B cell (primary cell): Measurements from ENCODE around the gene PLCXD3. TPM values are rescaled to one million over a fixed set of nuclear protein-coding genes. Genes with fewer than 3 reads are reported as not detected.

ENCODE experiments used
- ATAC-seq: fragments of 200-7000 bp; cut with Tn5 transposase; one replicate; pipeline ENCODE4 v1.10.0; 2021; ENCODE audit warnings: low read depth, mild to moderate bottlenecking, moderate number of reproducible peaks, moderate library complexity
- CTCF ChIA-PET: fragments of 350-600 bp; sonication (Branson Sonifier 250); formaldehyde crosslinking; loops from one replicate; lab custom pipeline; 2021; ENCODE audit warnings: antibody characterized with exemption, inconsistent platforms; lab: Charles Lee
- POLR2A ChIA-PET: fragments of 350-600 bp; sonication (Branson Sonifier 250); formaldehyde crosslinking; loops from one replicate; lab custom pipeline; 2021; ENCODE audit warnings: antibody characterized with exemption; lab: Charles Lee
- DNase-seq: peaks from one replicate; pipeline ENCODE4 v3.0.0; 2013
- H2AFZ ChIP-seq: 2 replicates; pipeline ENCODE4 v1.6.1; 2012; ENCODE audit warnings: mild to moderate bottlenecking, low read depth, low read length; ENCODE audit not compliant: insufficient read depth, poor library complexity, severe bottlenecking
- H3K27ac ChIP-seq, 2 donors: 1 replicate in 1 of 2; 2 replicates in 1 of 2; pipeline ENCODE4 v1.5.1; 2012 to 2013; ENCODE audit warnings: low read length in 2 of 2, mild to moderate bottlenecking in 2 of 2, moderate library complexity in 1 of 2
- H3K27me3 ChIP-seq, 4 experiments: fragments of 200-600 bp in 1 of 4; sonication (generic) in 1 of 4; replicated peaks in 1 of 4; 1 replicate in 2 of 4; 2 replicates in 2 of 4; pipeline versions ENCODE4 v1.6.1 to v1.7.0; 2013 to 2016; ENCODE audit warnings: low read length in 3 of 4, mild to moderate bottlenecking in 2 of 4, mixed read lengths in 1 of 4, moderate library complexity in 1 of 4; ENCODE audit not compliant: insufficient read depth in 4 of 4, control insufficient read depth in 3 of 4; ENCODE audit errors: control extremely low read depth in 1 of 4
- H3K36me3 ChIP-seq, 2 experiments: replicated peaks in 1 of 2; 1 replicate in 1 of 2; 2 replicates in 1 of 2; pipeline versions ENCODE4 v1.6.1 to v1.7.1; 2013; ENCODE audit warnings: low read length in 1 of 2; ENCODE audit not compliant: insufficient read depth in 2 of 2, control insufficient read depth in 1 of 2; ENCODE audit errors: control extremely low read depth in 1 of 2, extremely low read depth in 1 of 2
- H3K4me1 ChIP-seq, 2 donors: fragments of 200-600 bp in 1 of 2; sonication (generic) in 1 of 2; 1 replicate in 1 of 2; 2 replicates in 1 of 2; pipeline versions ENCODE4 v1.5.1 to v1.6.1; 2013 to 2017; ENCODE audit warnings: low read length in 2 of 2; ENCODE audit not compliant: control insufficient read depth in 2 of 2, insufficient read depth in 2 of 2
- H3K4me2 ChIP-seq: replicated peaks from 2 replicates; pipeline ENCODE3; 2012; ENCODE audit warnings: mild to moderate bottlenecking, low read depth, low read length; ENCODE audit not compliant: poor library complexity, severe bottlenecking
- H3K4me3 ChIP-seq, 5 experiments: fragments of 200-600 bp in 1 of 5; sonication (generic) in 1 of 5; 1 replicate in 3 of 5; 2 replicates in 2 of 5; pipeline versions ENCODE4 v1.5.1 to v1.7.0; 2011 to 2016; ENCODE audit warnings: low read length in 4 of 5, mild to moderate bottlenecking in 4 of 5, low read depth in 2 of 5, control low read depth in 1 of 5, moderate library complexity in 1 of 5; ENCODE audit not compliant: insufficient read depth in 1 of 5; ENCODE audit errors: control extremely low read depth in 1 of 5, extremely low read depth in 1 of 5
- H3K79me2 ChIP-seq: fragments of 200-600 bp; sonication (generic); one replicate; pipeline ENCODE4 v1.6.0; 2016; ENCODE audit warnings: low read length; ENCODE audit not compliant: control insufficient read depth, insufficient read depth
- H3K9ac ChIP-seq: fragments of 200-600 bp; sonication (generic); 2 replicates; pipeline ENCODE4 v1.6.1; 2017; ENCODE audit warnings: mild to moderate bottlenecking, low read length, moderate library complexity
- H3K9me3 ChIP-seq, 3 donors: one replicate each; pipeline versions ENCODE4 v1.6.1 to v1.7.1; 2013; ENCODE audit warnings: low read length in 2 of 3; ENCODE audit not compliant: control insufficient read depth in 2 of 3, insufficient read depth in 1 of 3; ENCODE audit errors: control extremely low read depth in 1 of 3
- H4K20me1 ChIP-seq: 2 replicates; pipeline ENCODE4 v1.6.0; 2012; ENCODE audit warnings: mild to moderate bottlenecking, low read length; ENCODE audit not compliant: insufficient read depth, control insufficient read depth, poor library complexity, severe bottlenecking
- H3K27ac Mint-ChIP-seq: one replicate; pipeline ENCODE4 v1.8.0; 2021; ENCODE audit warnings: mixed read lengths
- H3K27me3 Mint-ChIP-seq: one replicate; pipeline ENCODE4 v1.8.0; 2021; ENCODE audit warnings: mixed read lengths
- H3K4me1 Mint-ChIP-seq: one replicate; pipeline ENCODE4 v1.8.0; 2021; ENCODE audit warnings: mixed read lengths
- H3K4me3 Mint-ChIP-seq: one replicate; pipeline ENCODE4 v1.8.0; 2021; ENCODE audit warnings: mixed read lengths
- H3K9me3 Mint-ChIP-seq: one replicate; pipeline ENCODE4 v1.8.0; 2022; ENCODE audit warnings: mixed read lengths; ENCODE audit not compliant: insufficient read depth
- CTCF ChIP-seq: fragments of 200-600 bp; IDR thresholded peaks from one replicate; pipeline ENCODE4 v1.8.0; 2022; ENCODE audit warnings: antibody characterized with exemption, mild to moderate bottlenecking
- EZH2 ChIP-seq: IDR thresholded peaks from 2 replicates; pipeline ENCODE4 v1.6.1; 2012; ENCODE audit warnings: borderline replicate concordance, low read depth, mild to moderate bottlenecking, moderate library complexity, low read length; ENCODE audit not compliant: insufficient read depth, poor library complexity, severe bottlenecking
- WGBS: methylation state at CpG from one replicate; pipeline ENCODE4 v1.1.5; 2013; ENCODE audit warnings: missing lambda C conversion rate; ENCODE audit not compliant: insufficient coverage; 5-methylcytosine and 5-hydroxymethylcytosine counted together
- intact Hi-C: fragments of 100-400 bp; cut with micrococcal nuclease; formaldehyde crosslinking; loops from one replicate; pipeline ENCODE4 v1.10.0; 2022
- polyA plus RNA-seq: library from polyadenylated mRNA; depleted of rRNA; stranded (reverse); fragments of >200 nt; gene quantifications from 2 replicates; pipeline ENCODE4 v1.2.3, GENCODE V29; 2012
- total RNA-seq, 2 donors: library from RNA; stranded (reverse); fragments of 120-200 nt in 1 of 2; gene quantifications; 1 replicate in 1 of 2; 2 replicates in 1 of 2; pipeline versions ENCODE4 v1.2.3 to v1.2.4, GENCODE V29; 2013 to 2022

PLCXD3 gene
- total and polyA plus RNA-seq, 2 donors (not counting 1 experiment from before 2014, with no cell fraction given) = not detected

- H3K27ac ChIP-seq = no peak overlapping the region
- no peak for TF ChIP-seq EZH2
- no peak for TF ChIP-seq CTCF
- H3K9ac ChIP-seq = no peak overlapping the region
- WGBS = no CpG with 5 or more reads among the region's 1 CpG
- H3K9me3 Mint-ChIP-seq = no peaks in the 10 kb centered on the region
- H4K20me1 ChIP-seq = no peaks in the 10 kb centered on the region
- no peak overlapping the region for H3K4me3 Mint-ChIP-seq
- DNase-seq (no peak), ATAC-seq (no peak)
- H3K27me3 Mint-ChIP-seq = no peaks in the 10 kb centered on the region
- POLR2A ChIA-PET = no interaction called here
- H3K9me3 ChIP-seq = no peaks in the 10 kb centered on the region
- H3K4me3 ChIP-seq = no peak overlapping the region
- intact Hi-C loops = no loop called here
- H3K27ac Mint-ChIP-seq = no peak overlapping the region
- no peak overlapping the region for H3K4me2 ChIP-seq
- no peak overlapping the region for H2AFZ ChIP-seq
- no peaks in the 10 kb centered on the region for H3K27me3 ChIP-seq
- no peaks in the 10 kb centered on the region for H3K4me1 Mint-ChIP-seq
- CTCF ChIA-PET = no interaction called here
- no peaks in the 10 kb centered on the region for H3K79me2 ChIP-seq
- no peaks in the 10 kb centered on the region for H3K36me3 ChIP-seq
- H3K4me1 ChIP-seq = no peaks in the 10 kb centered on the region
These were observed 173.9 kb downstream of the PLCXD3 start for GRCh38 chr5:41336471-41336870.

- no peak for ATAC-seq
These were observed 174.7 kb downstream of the PLCXD3 start for GRCh38 chr5:41335596-41336181.

More at GRCh38 chr5:41335596-41336181, 174.7 kb downstream of the PLCXD3 start:
- intact Hi-C loops = no loop called here
- TF ChIP-seq EZH2 (no peak), CTCF (no peak)
- Histone ChIP-seq H3K4me3 (no peak overlapping the region), H3K36me3 (no peaks in the 10 kb centered on the region), H2AFZ (no peak overlapping the region), H4K20me1 (no peaks in the 10 kb centered on the region), H3K9ac (no peak overlapping the region), H3K9me3 (no peaks in the 10 kb centered on the region), H3K27me3 (no peaks in the 10 kb centered on the region), H3K4me2 (no peak overlapping the region), H3K79me2 (no peaks in the 10 kb centered on the region), H3K27ac (no peak overlapping the region), H3K4me1 (no peaks in the 10 kb centered on the region)
- Mint-ChIP-seq H3K4me1 (no peaks in the 10 kb centered on the region), H3K27ac (no peak overlapping the region), H3K4me3 (no peak overlapping the region), H3K9me3 (no peaks in the 10 kb centered on the region), H3K27me3 (no peaks in the 10 kb centered on the region)
- WGBS = no CpG with 5 or more reads among the region's 4 CpGs
- DNase-seq = no peak
- POLR2A ChIA-PET = no interaction called here
- CTCF ChIA-PET = no interaction called here
